Loucy (cell line): ENCODE results near the gene CAPZA1.
A peak's percentile ranks its signal among the peaks of the same experiment; 100 is the strongest.

Experiments used
- H2AFZ ChIP-seq: fragments of 200-600 bp; sonication (generic); 2 replicates; pipeline ENCODE4 v1.6.0; 2016; ENCODE audit warnings: antibody characterized with exemption, mild to moderate bottlenecking, low read length, moderate library complexity
- H3F3A ChIP-seq: fragments of 200-600 bp; 2 replicates; pipeline ENCODE4 v1.6.0; 2016; ENCODE audit warnings: antibody characterized with exemption, low read depth, mild to moderate bottlenecking
- H3K27me3 ChIP-seq: fragments of 200-600 bp; sonication (generic); 2 replicates; pipeline ENCODE4 v1.6.1; 2014; ENCODE audit warnings: low read length, mild to moderate bottlenecking; ENCODE audit not compliant: insufficient read depth, poor library complexity, severe bottlenecking
- H3K36me3 ChIP-seq: fragments of 200-600 bp; sonication (generic); 2 replicates; pipeline ENCODE4 v1.6.1; 2016; ENCODE audit warnings: low read length; ENCODE audit not compliant: insufficient read depth
- H3K4me1 ChIP-seq: fragments of 200-600 bp; sonication (generic); 2 replicates; pipeline ENCODE4 v1.5.1; 2014; ENCODE audit warnings: low read length, mild to moderate bottlenecking; ENCODE audit not compliant: insufficient read depth, poor library complexity, severe bottlenecking
- H3K4me2 ChIP-seq: fragments of 200-600 bp; sonication (generic); 2 replicates; pipeline ENCODE4 v1.6.0; 2014; ENCODE audit warnings: antibody characterized with exemption, low read length, low read depth, mild to moderate bottlenecking; ENCODE audit not compliant: poor library complexity, severe bottlenecking
- H3K4me3 ChIP-seq: fragments of 200-600 bp; sonication (generic); 2 replicates; pipeline ENCODE4 v1.5.1; 2014; ENCODE audit warnings: low read length, mild to moderate bottlenecking, mixed read lengths; ENCODE audit not compliant: poor library complexity, severe bottlenecking
- H3K79me2 ChIP-seq: fragments of 200-600 bp; sonication (generic); 2 replicates; pipeline ENCODE4 v1.6.1; 2014; ENCODE audit warnings: low read length; ENCODE audit not compliant: insufficient read depth
- H3K9ac ChIP-seq: fragments of 200-600 bp; sonication (generic); 2 replicates; pipeline ENCODE4 v1.6.0; 2014; ENCODE audit warnings: mild to moderate bottlenecking, low read depth, low read length, moderate library complexity; ENCODE audit not compliant: poor library complexity, severe bottlenecking
- H3K9me2 ChIP-seq: fragments of 200-600 bp; sonication (generic); replicated peaks from 2 replicates; pipeline ENCODE4 v1.6.1; 2016; ENCODE audit warnings: low read depth, low read length, mixed read lengths
- H3K9me3 ChIP-seq: fragments of 200-600 bp; sonication (generic); 2 replicates; pipeline ENCODE4 v1.6.1; 2014; ENCODE audit warnings: mild to moderate bottlenecking, antibody characterized with exemption, low read length, low read depth; ENCODE audit not compliant: insufficient read depth
- H4K20me1 ChIP-seq: fragments of 200-600 bp; sonication (generic); 2 replicates; pipeline ENCODE4 v1.6.0; 2014; ENCODE audit warnings: antibody characterized with exemption, low read length, mild to moderate bottlenecking; ENCODE audit not compliant: insufficient read depth, poor library complexity, severe bottlenecking
- EZH2phosphoT487 ChIP-seq: fragments of 200-600 bp; IDR thresholded peaks from 2 replicates; pipeline ENCODE4 v1.6.1; 2018; ENCODE audit warnings: antibody characterized with exemption, mild to moderate bottlenecking, moderate library complexity, borderline replicate concordance
- TF ChIP-seq, protein P1 (sequence below): fragments of 200-600 bp; sonication (generic); conservative IDR thresholded peaks from 2 replicates; pipeline ENCODE4 v1.5.1; 2014; ENCODE audit warnings: mild to moderate bottlenecking, antibody characterized with exemption, low read length

The CAPZA1 gene

DNA sequence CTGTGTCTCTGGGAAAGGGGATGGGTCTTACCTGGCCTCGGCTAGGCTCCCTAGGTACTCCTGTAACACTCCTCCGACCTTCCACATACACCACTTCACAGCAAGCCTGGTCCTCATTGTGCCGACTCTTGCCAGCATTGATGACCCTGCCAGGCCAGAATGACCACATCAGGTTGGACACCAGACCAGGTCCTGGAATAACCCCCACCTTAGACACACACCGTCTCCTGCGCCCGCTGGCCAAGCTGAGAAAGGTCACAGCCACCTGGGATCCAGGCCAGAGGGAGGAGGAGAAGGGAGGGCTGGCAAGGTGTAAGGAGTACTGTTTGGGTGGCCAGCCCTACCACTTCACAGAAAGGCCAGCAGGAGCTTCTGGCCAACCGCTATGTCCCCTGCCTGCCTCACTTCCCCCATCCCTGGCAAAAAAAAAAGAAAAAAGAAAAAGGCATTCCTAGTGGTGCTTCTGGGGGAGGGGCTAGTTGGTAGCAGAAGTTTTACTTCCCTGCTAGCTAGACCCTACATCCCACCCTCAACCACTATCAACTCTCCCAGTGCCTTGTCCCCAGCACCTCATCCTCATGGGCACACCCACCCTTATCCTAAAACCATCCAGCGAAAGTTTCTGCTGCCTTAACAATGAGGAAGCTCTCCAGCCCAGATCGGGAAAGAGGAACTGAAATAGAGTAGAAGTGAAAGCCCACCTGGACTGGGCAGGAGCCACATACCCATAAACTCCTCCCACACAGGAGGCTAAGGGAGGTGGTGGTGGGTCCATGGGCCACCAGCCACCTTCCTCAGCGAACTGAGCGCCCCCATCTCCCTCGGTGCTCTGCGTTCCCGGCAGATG, 94.1 kb downstream of the CAPZA1 start:
- peaks cover 7% of the 10 kb centered on the region for H3K4me1 ChIP-seq
- no peak overlapping the region for H3K4me3 ChIP-seq

DNA sequence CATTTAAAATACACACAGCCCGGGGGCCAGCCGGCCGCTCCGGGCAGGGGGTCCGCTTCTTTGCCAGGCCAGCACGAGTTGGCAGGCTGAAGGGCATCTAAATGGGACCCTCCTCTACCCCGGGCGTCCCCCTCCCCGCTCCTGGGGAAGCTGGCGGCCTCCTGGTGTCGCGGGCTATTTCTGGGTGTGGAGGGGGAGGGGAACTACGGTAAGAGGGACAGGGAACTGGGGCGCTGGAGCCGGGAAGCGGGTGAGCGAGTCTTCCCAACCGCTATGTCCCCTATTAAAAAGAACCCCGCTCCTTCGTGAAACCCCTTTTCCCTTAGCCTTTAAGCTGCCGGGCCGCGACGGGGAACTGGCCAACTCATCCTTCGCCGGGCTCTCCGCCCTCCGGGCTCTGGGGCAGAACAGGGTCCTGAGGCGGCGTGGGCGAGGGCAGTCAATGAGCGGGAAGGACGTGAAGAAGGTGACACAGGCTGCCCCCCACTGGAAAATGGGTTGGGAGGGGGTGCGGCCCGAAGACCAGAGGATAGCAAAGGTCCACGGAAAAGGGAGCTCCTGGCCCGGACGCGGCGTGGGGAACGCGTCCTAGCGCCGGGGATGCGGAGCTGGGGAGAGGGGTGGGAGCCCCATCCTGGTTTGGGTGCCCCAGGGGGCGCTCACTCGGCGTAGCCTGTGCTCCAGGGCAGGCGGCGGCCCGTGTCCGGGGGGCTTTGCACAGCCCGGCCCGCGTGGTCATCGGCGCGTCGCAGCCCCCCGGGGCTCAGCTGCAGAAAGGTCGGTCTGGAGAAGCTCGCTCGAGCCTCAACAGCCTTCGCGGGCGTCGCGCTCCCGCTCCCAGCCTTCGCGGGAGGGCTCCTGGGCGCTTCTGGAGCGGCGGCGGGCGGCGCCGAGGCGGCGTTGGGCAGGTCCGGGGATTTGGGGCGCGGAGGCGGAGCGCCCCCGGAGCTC, 95.0 kb downstream of the CAPZA1 start:
- Histone ChIP-seq H3K4me3 (peak overlapping the region; percentile 76), H2AFZ (peak overlapping the region; percentile 72), H3K9ac (no peak overlapping the region), H3K9me3 (no peaks in the 10 kb centered on the region), H3K9me2 (no peaks in the 10 kb centered on the region), H3K36me3 (no peaks in the 10 kb centered on the region), H3K4me1 (peaks cover 7% of the 10 kb centered on the region), H3K27me3 (no peaks in the 10 kb centered on the region), H3F3A (no peaks in the 10 kb centered on the region), H3K4me2 (peak overlapping the region; percentile 88), H3K79me2 (no peaks in the 10 kb centered on the region), H4K20me1 (no peaks in the 10 kb centered on the region)
- TF ChIP-seq EZH2phosphoT487 = no peak
- TF ChIP-seq, protein P1, sequence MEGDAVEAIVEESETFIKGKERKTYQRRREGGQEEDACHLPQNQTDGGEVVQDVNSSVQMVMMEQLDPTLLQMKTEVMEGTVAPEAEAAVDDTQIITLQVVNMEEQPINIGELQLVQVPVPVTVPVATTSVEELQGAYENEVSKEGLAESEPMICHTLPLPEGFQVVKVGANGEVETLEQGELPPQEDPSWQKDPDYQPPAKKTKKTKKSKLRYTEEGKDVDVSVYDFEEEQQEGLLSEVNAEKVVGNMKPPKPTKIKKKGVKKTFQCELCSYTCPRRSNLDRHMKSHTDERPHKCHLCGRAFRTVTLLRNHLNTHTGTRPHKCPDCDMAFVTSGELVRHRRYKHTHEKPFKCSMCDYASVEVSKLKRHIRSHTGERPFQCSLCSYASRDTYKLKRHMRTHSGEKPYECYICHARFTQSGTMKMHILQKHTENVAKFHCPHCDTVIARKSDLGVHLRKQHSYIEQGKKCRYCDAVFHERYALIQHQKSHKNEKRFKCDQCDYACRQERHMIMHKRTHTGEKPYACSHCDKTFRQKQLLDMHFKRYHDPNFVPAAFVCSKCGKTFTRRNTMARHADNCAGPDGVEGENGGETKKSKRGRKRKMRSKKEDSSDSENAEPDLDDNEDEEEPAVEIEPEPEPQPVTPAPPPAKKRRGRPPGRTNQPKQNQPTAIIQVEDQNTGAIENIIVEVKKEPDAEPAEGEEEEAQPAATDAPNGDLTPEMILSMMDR = 0 out of 2 replicates have a peak, but pooled peaks have one; percentile 19

More for the DNA sequence above, 94.1 kb downstream of the CAPZA1 start:
- H3K9ac ChIP-seq = no peak overlapping the region
- no peaks in the 10 kb centered on the region for H3K27me3 ChIP-seq
- no peak overlapping the region for H2AFZ ChIP-seq
- no peaks in the 10 kb centered on the region for H3K9me2 ChIP-seq
- H4K20me1 ChIP-seq = no peaks in the 10 kb centered on the region
- H3K4me2 ChIP-seq = no peak overlapping the region
- H3K9me3 ChIP-seq = no peaks in the 10 kb centered on the region
- H3K79me2 ChIP-seq = no peaks in the 10 kb centered on the region
- no peak for TF ChIP-seq EZH2phosphoT487
- TF ChIP-seq, protein P1 = no peak
- H3K36me3 ChIP-seq = no peaks in the 10 kb centered on the region
- H3F3A ChIP-seq = no peaks in the 10 kb centered on the region

- Histone ChIP-seq H3K9me2 (no peaks in the 10 kb centered on the region), H3K36me3 (no peaks in the 10 kb centered on the region), H3K9ac (no peak within 1 kb of the TSS), H2AFZ (peak within 1 kb of the TSS; percentile 72), H3K79me2 (no peaks in the 10 kb centered on the region), H3K4me3 (peak within 1 kb of the TSS; percentile 76), H3K4me1 (peaks cover 7% of the 10 kb centered on the region), H3F3A (no peaks in the 10 kb centered on the region), H4K20me1 (no peaks in the 10 kb centered on the region), H3K27me3 (no peaks in the 10 kb centered on the region), H3K4me2 (peak within 1 kb of the TSS; percentile 88), H3K9me3 (no peaks in the 10 kb centered on the region)
- TF ChIP-seq, protein P1 = no peak
- no peak for TF ChIP-seq EZH2phosphoT487
These were observed 95.8 kb downstream of the CAPZA1 start, which contains the start of gene PPM1J for GRCh38 chr1:112715264-112716053. Gene PPM1J (minus strand): TSS chr1:112715332. CDS start chr1:112715301, 31 bp downstream.
